ENCODE data around the gene SCAND1.
"Not testable (repeated sequence)": the region's sequence is repeated elsewhere in the genome, so short reads cannot be mapped to it uniquely, and the experiment has no call there.

DNA sequence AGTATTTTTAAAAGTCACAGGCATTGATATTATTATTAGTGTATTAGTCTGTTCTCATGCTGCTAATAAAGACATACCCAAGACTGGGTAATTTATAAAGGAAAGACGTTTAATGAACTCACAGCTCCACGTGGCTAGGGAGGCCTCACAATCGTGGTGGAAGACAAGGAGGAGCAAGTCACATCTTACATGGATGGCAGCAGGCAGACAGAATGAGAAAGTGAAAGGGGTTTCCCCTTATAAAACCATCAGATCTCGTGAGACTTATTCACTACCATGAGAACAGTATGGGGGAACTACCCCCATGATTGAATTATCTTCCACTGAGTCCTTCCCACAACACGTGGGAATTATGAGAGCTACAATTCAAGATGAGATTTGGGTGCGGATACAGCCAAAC is 5.0 kb upstream of the SCAND1 start:
- TF ChIP-seq POLR2A (IDR thresholded peaks at IDR 0.05; ENCODE audit: low read length); GATA1 (IDR thresholded peaks at IDR 0.05; ENCODE audit: low read depth, low read length): not testable (repeated sequence)
